Fibroblast of mammary gland (primary cell): ENCODE results near the gene THBS3.
"Not testable (repeated sequence)": the region's sequence is repeated elsewhere in the genome, so short reads cannot be mapped to it uniquely, and the experiment has no call there.

Experiments used
- DNase-seq: peaks from one replicate; pipeline ENCODE4 v3.0.0-alpha.2; 2010; ENCODE audit warnings: low read depth
- H3K4me3 ChIP-seq: 2 replicates; pipeline ENCODE4 v1.5.1; 2011; ENCODE audit warnings: low read depth, mild to moderate bottlenecking, low read length, moderate library complexity; ENCODE audit not compliant: control insufficient read depth
- TF ChIP-seq, protein P1 (sequence below): conservative IDR thresholded peaks from 2 replicates; pipeline ENCODE4 v1.5.1; 2011; ENCODE audit warnings: low read depth, low read length, inconsistent platforms; ENCODE audit not compliant: control insufficient read depth, insufficient read depth

THBS3 gene

DNA sequence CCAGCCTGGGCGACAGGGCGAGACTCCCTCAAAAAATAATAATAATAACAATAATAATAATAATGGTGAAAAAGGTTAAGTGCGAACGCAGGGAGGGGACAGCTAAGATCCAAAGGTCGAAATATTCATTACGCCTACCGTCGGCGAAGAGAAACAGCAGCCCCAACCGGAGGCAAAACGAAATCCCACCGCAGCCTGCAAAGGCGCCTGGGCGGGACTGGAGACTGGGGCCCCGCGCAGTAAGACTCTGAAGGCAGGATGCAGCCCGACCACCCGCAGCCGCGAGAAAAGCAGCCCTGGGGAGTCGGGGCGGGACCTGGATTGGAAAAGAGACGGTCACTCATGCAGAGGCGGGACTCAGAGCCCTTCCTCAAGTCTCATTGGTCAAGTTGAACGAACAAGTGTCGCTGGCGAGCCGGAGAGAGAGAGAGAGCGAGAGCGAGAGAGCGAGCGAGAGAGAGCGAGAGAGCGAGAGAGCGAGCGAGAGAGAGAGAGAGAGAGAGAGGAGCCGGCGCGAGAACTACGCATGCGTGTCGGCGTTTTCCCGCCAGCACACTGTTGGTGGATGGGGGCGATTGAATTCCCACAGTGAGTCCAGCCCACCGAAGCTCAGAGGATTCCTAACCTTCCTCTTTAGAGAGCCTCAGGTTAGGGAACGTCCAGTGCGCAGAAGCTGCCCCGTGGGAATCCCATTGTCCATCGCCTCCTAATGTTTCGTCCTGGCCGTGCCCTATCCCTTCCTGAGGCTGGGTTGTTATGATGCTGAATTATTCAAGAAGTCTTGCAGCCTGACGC lies 36.9 kb upstream of the THBS3 start:
- TF ChIP-seq, protein P1, sequence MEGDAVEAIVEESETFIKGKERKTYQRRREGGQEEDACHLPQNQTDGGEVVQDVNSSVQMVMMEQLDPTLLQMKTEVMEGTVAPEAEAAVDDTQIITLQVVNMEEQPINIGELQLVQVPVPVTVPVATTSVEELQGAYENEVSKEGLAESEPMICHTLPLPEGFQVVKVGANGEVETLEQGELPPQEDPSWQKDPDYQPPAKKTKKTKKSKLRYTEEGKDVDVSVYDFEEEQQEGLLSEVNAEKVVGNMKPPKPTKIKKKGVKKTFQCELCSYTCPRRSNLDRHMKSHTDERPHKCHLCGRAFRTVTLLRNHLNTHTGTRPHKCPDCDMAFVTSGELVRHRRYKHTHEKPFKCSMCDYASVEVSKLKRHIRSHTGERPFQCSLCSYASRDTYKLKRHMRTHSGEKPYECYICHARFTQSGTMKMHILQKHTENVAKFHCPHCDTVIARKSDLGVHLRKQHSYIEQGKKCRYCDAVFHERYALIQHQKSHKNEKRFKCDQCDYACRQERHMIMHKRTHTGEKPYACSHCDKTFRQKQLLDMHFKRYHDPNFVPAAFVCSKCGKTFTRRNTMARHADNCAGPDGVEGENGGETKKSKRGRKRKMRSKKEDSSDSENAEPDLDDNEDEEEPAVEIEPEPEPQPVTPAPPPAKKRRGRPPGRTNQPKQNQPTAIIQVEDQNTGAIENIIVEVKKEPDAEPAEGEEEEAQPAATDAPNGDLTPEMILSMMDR: peak; percentile 4
- DNase-seq: peak; percentile 100
- H3K4me3 ChIP-seq: peak overlapping the region; percentile 76

GRCh38 chr1:155242805-155243358 lies 35.2 kb upstream of the THBS3 start:
- DNase-seq: no peak
- peak overlapping the region; percentile 76 for H3K4me3 ChIP-seq
- TF ChIP-seq, protein P1: no peak

- TF ChIP-seq, protein P1: no peak
- peak; percentile 42 for DNase-seq
- no peak overlapping the region for H3K4me3 ChIP-seq
Observed at GRCh38 chr1:155241841-155242264, 34.2 kb upstream of the THBS3 start.

GRCh38 chr1:155241069-155241679 lies 33.5 kb upstream of the THBS3 start:
- TF ChIP-seq, protein P1: no peak
- peak overlapping the region; percentile 57 for H3K4me3 ChIP-seq
- DNase-seq: peak; percentile 88

GRCh38 chr1:155236451-155236850 lies 28.8 kb upstream of the THBS3 start:
- TF ChIP-seq, protein P1: no peak
- no peak for DNase-seq
- H3K4me3 ChIP-seq: no peak overlapping the region

DNA sequence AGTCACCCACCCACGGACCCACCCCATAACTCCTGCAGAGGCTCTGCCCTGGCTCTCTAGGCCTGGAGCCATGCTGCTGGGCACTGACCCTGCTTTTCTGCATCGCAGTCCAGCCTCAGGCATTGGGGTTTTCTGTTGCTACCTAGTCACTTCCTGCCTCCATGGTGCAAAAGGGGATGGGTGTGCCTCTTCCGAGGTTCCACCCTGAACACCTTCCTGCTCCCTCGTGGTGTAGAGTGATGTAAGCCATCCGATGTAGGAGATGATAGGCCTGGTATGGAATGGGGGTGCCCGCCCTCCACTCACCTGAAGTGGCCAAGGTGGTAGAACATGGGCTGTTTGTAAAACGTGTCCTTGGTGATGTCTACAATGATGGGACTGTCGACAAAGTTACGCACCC lies 27.7 kb upstream of the THBS3 start:
- DNase-seq, H3K4me3 ChIP-seq: not testable (repeated sequence)

DNA sequence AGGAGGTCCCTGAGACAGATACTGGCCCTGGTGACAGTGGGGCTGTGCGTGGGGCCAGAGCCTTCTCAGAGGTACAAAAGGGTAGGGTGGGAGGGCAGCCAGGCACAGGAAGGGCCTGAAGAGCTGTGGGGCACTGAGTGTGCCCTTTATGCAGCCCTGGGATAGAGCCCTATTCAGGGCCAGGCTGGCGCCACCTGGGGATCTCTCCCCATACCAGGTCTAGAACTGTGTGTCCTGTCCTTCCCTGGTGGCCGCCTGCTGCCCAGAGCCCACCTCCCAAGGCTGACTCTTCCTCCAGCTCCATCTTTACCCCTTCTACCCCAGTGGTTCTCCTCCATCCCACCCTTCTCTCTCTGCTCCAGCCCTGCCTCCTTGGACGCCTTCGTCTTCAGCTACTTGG lies 25.8 kb upstream of the THBS3 start:
- H3K4me3 ChIP-seq, DNase-seq: not testable (repeated sequence)

- not testable (repeated sequence) for H3K4me3 ChIP-seq, DNase-seq
Observed at GRCh38 chr1:155232001-155232978, 24.6 kb upstream of the THBS3 start.

DNA sequence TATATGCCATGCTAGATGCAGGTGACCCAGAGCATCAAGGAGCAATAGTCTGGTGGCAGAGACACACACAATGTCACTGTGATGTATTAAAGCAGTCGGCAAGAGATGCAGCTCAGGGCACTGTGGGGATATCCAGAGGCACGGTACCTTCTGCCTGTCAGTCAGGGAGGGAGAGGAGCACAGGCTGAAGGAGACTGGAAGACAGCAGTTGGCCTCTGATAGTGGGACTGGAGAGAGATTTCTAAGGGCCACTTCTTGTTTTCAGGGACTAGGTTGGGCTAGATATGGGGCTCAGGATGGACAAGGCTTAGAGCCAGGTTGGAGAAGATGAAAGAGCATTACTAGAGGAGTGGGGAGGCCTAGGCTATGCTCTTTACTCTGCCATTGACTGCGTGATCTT lies 23.6 kb upstream of the THBS3 start:
- not testable (repeated sequence) for H3K4me3 ChIP-seq, DNase-seq
